ENCODE measurements around the gene TSPEAR. TPM values are rescaled to one million over a fixed set of nuclear protein-coding genes. Genes with fewer than 3 reads are reported as not detected.

The TSPEAR gene
- polyA plus RNA-seq, 1 of the 3 experiments (the other 2 are of a cell fraction) = 0.08 TPM

GRCh38 chr21:44508426-44508710, 203.0 kb downstream of the TSPEAR start:
- WGBS (ENCODE audit: low lambda C conversion rate) = 92% methylated on average over 7 of the region's 9 CpGs
- no peak overlapping the region for H3K27ac ChIP-seq (ENCODE audit: low read depth in 2 of 2, low read length in 1 of 2)
- POLR2A ChIA-PET = no interaction called here

More at GRCh38 chr21:44508426-44508710, 203.0 kb downstream of the TSPEAR start:
- Histone ChIP-seq H3K9ac (no peak overlapping the region), H3F3A (replicated peaks; ENCODE audit: insufficient read depth) (no peaks in the 10 kb centered on the region), H3K4me2 (no peak overlapping the region), H3K4me3 (ENCODE audit: low read depth in 2 of 2, low read length in 1 of 2) (no peak overlapping the region), H3K9me2 (no peaks in the 10 kb centered on the region), H2AFZ (ENCODE audit: low read depth) (no peak overlapping the region), H3K9me3 (no peaks in the 10 kb centered on the region), H3K36me3 (replicated peaks in 1 of 2; ENCODE audit: control insufficient read depth in 1 of 2, insufficient read depth in 2 of 2, low read length in 1 of 2) (no peaks in the 10 kb centered on the region), H4K20me1 (ENCODE audit: insufficient read depth) (no peaks in the 10 kb centered on the region), H3K79me2 (ENCODE audit: insufficient read depth) (no peaks in the 10 kb centered on the region), H3K27me3 (ENCODE audit: insufficient read depth) (0 out of 2 replicates have a peak, but pooled peaks cover 9% of the 10 kb centered on the region), H3K4me1 (ENCODE audit: control insufficient read depth in 1 of 2, insufficient read depth in 2 of 2, low read depth in 1 of 2, low read length in 1 of 2) (no peaks in the 10 kb centered on the region; a peak in 1 of 4 replicates)
- CTCF ChIA-PET = interaction anchor here (1.1 kb wide), 1 partner anchor 18 kb away, joined by 4 read pairs; no protein-coding TSS in a partner anchor
- TF ChIP-seq YY1 (IDR thresholded peaks at IDR 0.05; ENCODE audit: low read depth) = no peak
- no peak for TF ChIP-seq RFX5 (IDR thresholded peaks at IDR 0.05; ENCODE audit: low read length)
- TF ChIP-seq TCF12 (IDR thresholded peaks at IDR 0.05) = no peak
- TF ChIP-seq NRF1 (IDR thresholded peaks at IDR 0.05; ENCODE audit: low read depth, low read length) = no peak
- no peak for TF ChIP-seq RCOR1 (IDR thresholded peaks at IDR 0.05; ENCODE audit: low read length)
- TF ChIP-seq USF2 (IDR thresholded peaks at IDR 0.05; ENCODE audit: borderline replicate concordance, low read depth, low read length) = no peak
- TF ChIP-seq CTCF (IDR thresholded peaks at IDR 0.05) = no peak
- no peak for TF ChIP-seq NFIC (IDR thresholded peaks at IDR 0.05; ENCODE audit: borderline replicate concordance)
- no peak for TF ChIP-seq SMC3 (IDR thresholded peaks at IDR 0.05; ENCODE audit: low read depth, low read length)
- TF ChIP-seq FOXJ3 (CRISPR knock-in tag; IDR thresholded peaks at IDR 0.05) = no peak
- TF ChIP-seq PBX3 (IDR thresholded peaks at IDR 0.05) = no peak
- TF ChIP-seq JUND (IDR thresholded peaks at IDR 0.05) = no peak
- TF ChIP-seq MXI1 (IDR thresholded peaks at IDR 0.05; ENCODE audit: low read depth, low read length) = no peak
- no peak for TF ChIP-seq REST (IDR thresholded peaks at IDR 0.05; ENCODE audit: low read depth, low read length)
- no peak for TF ChIP-seq EZH2phosphoT487 (IDR thresholded peaks at IDR 0.05; ENCODE audit: borderline replicate concordance, low read depth)
- TF ChIP-seq EP300 (IDR thresholded peaks at IDR 0.05; ENCODE audit: borderline replicate concordance in 1 of 2, low read depth in 1 of 2, low read length in 1 of 2) = no peak
- no peak for TF ChIP-seq TEAD4 (IDR thresholded peaks at IDR 0.05; ENCODE audit: borderline replicate concordance, insufficient read depth)
- TF ChIP-seq IRF3 (IDR thresholded peaks at IDR 0.05; ENCODE audit: low read depth, low read length) = no peak
- no peak for TF ChIP-seq GATA2 (CRISPR knock-in tag; IDR thresholded peaks at IDR 0.05)
- no peak for DNase-seq

All from SK-N-SH (cell line).